Neural progenitor cell (in vitro differentiated cells): ENCODE measurements around the gene IGBP1. TPM values are rescaled to one million over a fixed set of nuclear protein-coding genes. Genes with fewer than 3 reads are reported as not detected.

Source experiments
- DNase-seq: peaks from one replicate; pipeline ENCODE4 v3.0.0-alpha.2; 2016; ENCODE audit warnings: low spot score
- H2AFZ ChIP-seq: fragments of 200-600 bp; sonication (generic); replicated peaks from 2 replicates; pipeline ENCODE4 v1.6.1; 2016; ENCODE audit warnings: antibody characterized with exemption
- H3F3A ChIP-seq: fragments of 200-600 bp; sonication (generic); 2 replicates; pipeline ENCODE4 v1.6.1; 2016; ENCODE audit warnings: antibody characterized with exemption, low read depth
- H3K27ac ChIP-seq: fragments of 200-600 bp; sonication (generic); 2 replicates; pipeline ENCODE4 v1.5.1; 2016; ENCODE audit warnings: mild to moderate bottlenecking
- H3K27me3 ChIP-seq: fragments of 200-600 bp; sonication (generic); 2 replicates; pipeline ENCODE4 v1.6.1; 2016; ENCODE audit warnings: mild to moderate bottlenecking, moderate library complexity
- H3K36me3 ChIP-seq: fragments of 200-600 bp; sonication (generic); 2 replicates; pipeline ENCODE4 v1.5.1; 2016
- H3K4me1 ChIP-seq: fragments of 200-600 bp; sonication (generic); 2 replicates; pipeline ENCODE4 v1.6.1; 2016; ENCODE audit warnings: mixed run types
- H3K4me2 ChIP-seq: fragments of 200-600 bp; sonication (generic); 2 replicates; pipeline ENCODE4 v1.6.1; 2016
- H3K4me3 ChIP-seq: fragments of 200-600 bp; sonication (generic); 2 replicates; pipeline ENCODE4 v1.5.1; 2016
- H3K79me2 ChIP-seq: fragments of 200-600 bp; sonication (generic); 2 replicates; pipeline ENCODE4 v1.6.1; 2016; ENCODE audit warnings: low read depth
- H3K9ac ChIP-seq: fragments of 200-600 bp; sonication (generic); 2 replicates; pipeline ENCODE4 v1.6.1; 2016
- H3K9me3 ChIP-seq: fragments of 200-600 bp; sonication (generic); 2 replicates; pipeline ENCODE4 v1.5.1; 2016; ENCODE audit warnings: low read depth
- H4K20me1 ChIP-seq: fragments of 200-600 bp; sonication (generic); 2 replicates; pipeline ENCODE4 v1.6.1; 2016; ENCODE audit warnings: low read depth
- H3K27ac Mint-ChIP-seq: 3 replicates; pipeline ENCODE4 v1.8.0; 2021; ENCODE audit warnings: mixed read lengths
- H3K27me3 Mint-ChIP-seq: 2 replicates; pipeline ENCODE4 v1.8.0; 2022; ENCODE audit warnings: low read depth, mild to moderate bottlenecking, inconsistent platforms, moderate library complexity, mixed read lengths; ENCODE audit not compliant: insufficient read depth
- H3K36me3 Mint-ChIP-seq: 3 replicates; pipeline ENCODE4 v1.8.0; 2021; ENCODE audit warnings: mixed read lengths
- H3K4me1 Mint-ChIP-seq: 3 replicates; pipeline ENCODE4 v1.8.0; 2021; ENCODE audit warnings: mixed read lengths
- H3K4me3 Mint-ChIP-seq: 3 replicates; pipeline ENCODE4 v1.8.0; 2021; ENCODE audit warnings: mild to moderate bottlenecking, moderate library complexity, mixed read lengths
- H3K9me3 Mint-ChIP-seq: 3 replicates; pipeline ENCODE4 v1.8.0; 2020; ENCODE audit warnings: mixed read lengths
- CTCF ChIP-seq: fragments of 200-600 bp; sonication (generic); IDR thresholded peaks from 2 replicates; pipeline ENCODE4 v1.5.1; 2017; ENCODE audit warnings: antibody characterized with exemption, mild to moderate bottlenecking
- EZH2 ChIP-seq: fragments of 200-600 bp; sonication (generic); IDR thresholded peaks from 2 replicates; pipeline ENCODE4 v1.6.1; 2017; ENCODE audit warnings: antibody characterized with exemption, mild to moderate bottlenecking, moderate library complexity
- EZH2phosphoT487 ChIP-seq: fragments of 200-600 bp; sonication (generic); IDR thresholded peaks from 2 replicates; pipeline ENCODE4 v1.6.1; 2017; ENCODE audit warnings: antibody characterized with exemption
- total RNA-seq: library from RNA; depleted of rRNA; stranded (reverse); fragments of >200 nt; gene quantifications from 2 replicates; pipeline ENCODE4 v1.2.3, GENCODE V29; 2015; ENCODE audit warnings: low replicate concordance

Gene IGBP1
- total RNA-seq, 1 donor from 2014 or later: 54.0 TPM

- Histone ChIP-seq H2AFZ (no peak overlapping the region), H3K36me3 (no peaks in the 10 kb centered on the region), H3K9me3 (no peaks in the 10 kb centered on the region), H3K27me3 (no peaks in the 10 kb centered on the region), H3F3A (no peaks in the 10 kb centered on the region), H4K20me1 (no peaks in the 10 kb centered on the region), H3K4me3 (no peak overlapping the region), H3K4me1 (no peaks in the 10 kb centered on the region), H3K79me2 (peaks cover 19% of the 10 kb centered on the region), H3K4me2 (no peak overlapping the region), H3K9ac (no peak overlapping the region), H3K27ac (no peak overlapping the region)
- TF ChIP-seq CTCF (no peak), EZH2 (no peak), EZH2phosphoT487 (no peak)
- Mint-ChIP-seq H3K4me3 (no peak overlapping the region), H3K27me3 (peaks cover 7% of the 10 kb centered on the region), H3K9me3 (no peaks in the 10 kb centered on the region), H3K36me3 (peaks cover 6% of the 10 kb centered on the region), H3K4me1 (peaks cover 4% of the 10 kb centered on the region), H3K27ac (no peak overlapping the region)
- DNase-seq: no peak
These were observed 5.4 kb downstream of the IGBP1 start for GRCh38 chrX:70138622-70139021.

DNA sequence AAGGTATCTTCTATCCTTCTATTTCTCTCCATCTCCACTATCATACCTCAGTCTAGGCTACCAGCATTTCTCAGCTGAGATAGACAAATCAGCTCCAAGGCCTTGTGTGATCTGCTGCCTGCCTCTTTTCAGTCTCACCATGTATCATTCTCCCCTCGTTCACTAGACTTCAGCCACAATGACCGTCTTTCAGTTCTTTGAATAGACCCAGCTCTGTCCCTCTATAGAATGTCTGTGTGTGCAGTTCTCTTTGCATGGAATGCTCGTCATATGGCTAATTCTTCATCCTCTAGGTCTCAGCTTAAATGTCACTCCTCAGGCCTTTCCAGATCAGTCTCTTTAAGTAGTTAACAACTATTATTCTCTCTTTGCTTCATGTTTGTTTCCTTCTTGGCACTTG lies 6.5 kb downstream of the IGBP1 start:
- Histone ChIP-seq H3K4me3 (no peak overlapping the region), H3F3A (no peaks in the 10 kb centered on the region), H3K4me1 (no peaks in the 10 kb centered on the region), H3K4me2 (no peak overlapping the region), H2AFZ (no peak overlapping the region), H3K9me3 (no peaks in the 10 kb centered on the region), H3K79me2 (peaks cover 10% of the 10 kb centered on the region), H4K20me1 (no peaks in the 10 kb centered on the region), H3K27ac (no peak overlapping the region), H3K27me3 (no peaks in the 10 kb centered on the region), H3K9ac (no peak overlapping the region), H3K36me3 (no peaks in the 10 kb centered on the region)
- TF ChIP-seq EZH2 (no peak), CTCF (no peak), EZH2phosphoT487 (no peak)
- no peak overlapping the region for H3K27ac Mint-ChIP-seq
- H3K4me1 Mint-ChIP-seq: peaks cover 4% of the 10 kb centered on the region
- H3K27me3 Mint-ChIP-seq: no peaks in the 10 kb centered on the region
- H3K4me3 Mint-ChIP-seq: no peak overlapping the region
- DNase-seq: no peak
- H3K9me3 Mint-ChIP-seq: no peaks in the 10 kb centered on the region
- peaks cover 6% of the 10 kb centered on the region for H3K36me3 Mint-ChIP-seq

- H3F3A ChIP-seq: no peaks in the 10 kb centered on the region
- no peak overlapping the region for H3K27ac ChIP-seq
- H3K27me3 ChIP-seq: no peaks in the 10 kb centered on the region
- no peak for TF ChIP-seq CTCF
- TF ChIP-seq EZH2: no peak
- TF ChIP-seq EZH2phosphoT487: no peak
- Mint-ChIP-seq H3K27ac (no peak overlapping the region), H3K27me3 (no peaks in the 10 kb centered on the region), H3K36me3 (peaks cover 6% of the 10 kb centered on the region), H3K4me1 (no peaks in the 10 kb centered on the region), H3K4me3 (no peak overlapping the region), H3K9me3 (no peaks in the 10 kb centered on the region)
- H3K4me1 ChIP-seq: no peaks in the 10 kb centered on the region
- H3K4me2 ChIP-seq: no peak overlapping the region
- no peaks in the 10 kb centered on the region for H3K9me3 ChIP-seq
- no peaks in the 10 kb centered on the region for H3K36me3 ChIP-seq
- no peak overlapping the region for H3K4me3 ChIP-seq
- no peak for DNase-seq
- H3K9ac ChIP-seq: no peak overlapping the region
- no peak overlapping the region for H2AFZ ChIP-seq
- no peaks in the 10 kb centered on the region for H3K79me2 ChIP-seq
- no peaks in the 10 kb centered on the region for H4K20me1 ChIP-seq
These were observed 8.1 kb downstream of the IGBP1 start for GRCh38 chrX:70141373-70141772.
